ENCODE measurements around the gene KLK13.

GRCh38 chr19:51043497-51043896 lies 21.4 kb downstream of the KLK13 start:
- TF ChIP-seq CTCF (IDR thresholded peaks at IDR 0.05) (no peak), ZFX (IDR thresholded peaks at IDR 0.05; ENCODE audit: borderline replicate concordance) (no peak)

Measured in 22Rv1 (cell line).